ENCODE measurements around the gene CELF4. TPM values are rescaled to one million over a fixed set of nuclear protein-coding genes. Genes with fewer than 3 reads are reported as not detected.

CELF4 gene
- total RNA-seq, 3 donors from 2014 or later, result 1.0 TPM; not detected in 2

DNA sequence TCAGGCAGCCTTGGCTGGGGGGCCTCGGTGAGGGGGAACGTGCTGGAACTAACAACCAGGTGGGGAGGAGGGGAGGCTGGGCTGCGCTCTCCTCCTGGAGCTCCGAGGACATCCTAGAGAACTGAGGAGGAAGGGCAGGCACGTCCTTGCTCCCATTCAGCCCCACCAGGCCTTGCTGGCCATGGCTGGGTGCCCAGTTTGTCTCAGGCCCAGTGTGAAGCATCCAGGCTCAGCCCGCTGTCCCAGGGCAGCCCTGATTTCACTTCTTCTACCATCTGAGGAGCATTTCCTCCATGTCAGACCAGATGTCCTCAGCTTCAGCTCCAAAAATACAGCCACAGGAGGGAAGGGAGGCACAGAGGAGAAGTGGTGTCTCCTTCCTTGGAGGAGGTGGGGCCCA is 125.4 kb downstream of the CELF4 start:
- H3K36me3 ChIP-seq, result no peaks in the 10 kb centered on the region
- no peak for DNase-seq (ENCODE audit: low spot score in 2 of 2)
- intact Hi-C loops (cut with DNase I; ENCODE audit: low total_unique reads), result no loop called here
- H3K4me3 ChIP-seq, result no peak overlapping the region
- H3K27me3 ChIP-seq, result peaks cover 0 to 7% of the 10 kb centered on the region in 2 donors
- H3K4me1 ChIP-seq, result no peaks in the 10 kb centered on the region
- H3K9me3 ChIP-seq, result peaks cover 0 to 3% of the 10 kb centered on the region in 2 donors
- TF ChIP-seq POLR2A (IDR thresholded peaks at IDR 0.05) (no peak), POLR2AphosphoS5 (IDR thresholded peaks at IDR 0.05) (no peak)
- TF ChIP-seq, protein P1, sequence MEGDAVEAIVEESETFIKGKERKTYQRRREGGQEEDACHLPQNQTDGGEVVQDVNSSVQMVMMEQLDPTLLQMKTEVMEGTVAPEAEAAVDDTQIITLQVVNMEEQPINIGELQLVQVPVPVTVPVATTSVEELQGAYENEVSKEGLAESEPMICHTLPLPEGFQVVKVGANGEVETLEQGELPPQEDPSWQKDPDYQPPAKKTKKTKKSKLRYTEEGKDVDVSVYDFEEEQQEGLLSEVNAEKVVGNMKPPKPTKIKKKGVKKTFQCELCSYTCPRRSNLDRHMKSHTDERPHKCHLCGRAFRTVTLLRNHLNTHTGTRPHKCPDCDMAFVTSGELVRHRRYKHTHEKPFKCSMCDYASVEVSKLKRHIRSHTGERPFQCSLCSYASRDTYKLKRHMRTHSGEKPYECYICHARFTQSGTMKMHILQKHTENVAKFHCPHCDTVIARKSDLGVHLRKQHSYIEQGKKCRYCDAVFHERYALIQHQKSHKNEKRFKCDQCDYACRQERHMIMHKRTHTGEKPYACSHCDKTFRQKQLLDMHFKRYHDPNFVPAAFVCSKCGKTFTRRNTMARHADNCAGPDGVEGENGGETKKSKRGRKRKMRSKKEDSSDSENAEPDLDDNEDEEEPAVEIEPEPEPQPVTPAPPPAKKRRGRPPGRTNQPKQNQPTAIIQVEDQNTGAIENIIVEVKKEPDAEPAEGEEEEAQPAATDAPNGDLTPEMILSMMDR (IDR thresholded peaks at IDR 0.05), result no peak
- H3K27ac ChIP-seq, result no peak overlapping the region

DNA sequence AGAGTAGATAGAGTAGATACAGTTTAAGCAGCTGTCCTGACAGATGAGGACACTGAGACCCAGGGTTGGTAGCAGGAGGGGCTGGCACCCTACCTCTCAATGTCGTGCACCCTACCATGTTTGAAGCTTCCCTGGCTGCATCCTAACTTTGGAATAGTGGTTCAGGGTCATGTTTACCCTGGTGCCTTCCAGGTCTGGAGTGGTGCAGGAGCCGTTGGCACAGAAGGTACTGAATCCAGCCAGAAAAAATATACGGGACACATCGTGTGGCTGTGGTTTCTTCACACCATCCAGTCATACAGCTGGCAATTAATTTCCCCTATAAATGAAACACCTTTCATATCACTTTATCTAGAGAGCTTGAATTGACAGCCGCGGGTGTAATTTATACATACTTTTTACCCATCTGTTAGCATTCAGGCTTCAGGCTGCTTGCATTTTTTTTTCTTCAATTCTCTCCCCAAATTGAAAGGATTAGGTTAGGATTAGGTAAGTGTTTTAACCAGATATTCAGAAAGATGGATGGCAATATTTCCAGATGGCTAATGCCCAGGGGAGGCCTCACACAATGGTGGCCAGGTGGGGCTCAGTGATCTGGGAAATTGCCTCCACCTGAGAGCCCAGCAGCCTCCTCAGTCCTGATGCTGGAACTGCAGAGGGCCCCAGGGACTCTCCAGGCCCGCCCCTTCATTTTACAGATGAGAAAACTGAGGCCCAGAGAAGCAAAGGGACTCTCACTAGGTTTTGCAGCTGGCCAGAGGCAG is 127.0 kb downstream of the CELF4 start:
- TF ChIP-seq, protein P1 (IDR thresholded peaks at IDR 0.05), result no peak
- no peak for TF ChIP-seq POLR2A (IDR thresholded peaks at IDR 0.05)
- no peak for TF ChIP-seq POLR2AphosphoS5 (IDR thresholded peaks at IDR 0.05)
- Histone ChIP-seq H3K27ac (no peak overlapping the region), H3K4me1 (no peaks in the 10 kb centered on the region), H3K9me3 (peaks cover 0 to 3% of the 10 kb centered on the region in 2 donors), H3K27me3 (peaks cover 0 to 7% of the 10 kb centered on the region in 2 donors), H3K36me3 (no peaks in the 10 kb centered on the region), H3K4me3 (no peak overlapping the region)
- intact Hi-C loops (cut with DNase I; ENCODE audit: low total_unique reads), result no loop called here
- no peak for DNase-seq (ENCODE audit: low spot score in 2 of 2)

DNA sequence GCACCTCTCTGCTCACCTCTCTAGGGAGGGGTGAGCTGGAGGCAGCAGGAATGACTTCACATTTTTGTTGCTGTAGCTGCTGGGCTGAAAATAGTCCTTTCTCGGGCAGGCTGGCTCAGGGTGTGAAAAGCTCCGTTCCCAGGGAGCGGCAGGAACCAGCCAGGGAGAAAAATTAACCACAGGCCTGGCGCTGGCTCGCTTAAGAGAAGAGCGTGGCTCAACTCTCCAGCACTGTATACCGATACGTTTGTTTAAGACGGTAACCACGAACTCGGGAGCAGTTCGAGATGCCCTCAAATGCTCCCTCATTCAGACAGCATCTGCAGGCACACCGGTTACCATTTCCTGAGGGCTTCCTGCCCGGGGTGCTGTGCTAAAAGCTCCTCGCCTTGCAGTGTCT is 129.6 kb downstream of the CELF4 start:
- TF ChIP-seq POLR2A (IDR thresholded peaks at IDR 0.05) (no peak), POLR2AphosphoS5 (IDR thresholded peaks at IDR 0.05) (no peak)
- TF ChIP-seq, protein P1 (IDR thresholded peaks at IDR 0.05), result no peak
- no peaks in the 10 kb centered on the region for H3K36me3 ChIP-seq
- DNase-seq (ENCODE audit: low spot score in 2 of 2), result no peak
- H3K27me3 ChIP-seq, result no peaks in the 10 kb centered on the region
- H3K4me3 ChIP-seq, result no peak overlapping the region
- H3K27ac ChIP-seq, result no peak overlapping the region
- H3K4me1 ChIP-seq, result no peaks in the 10 kb centered on the region
- H3K9me3 ChIP-seq, result peaks cover 0 to 3% of the 10 kb centered on the region in 2 donors
- intact Hi-C loops (cut with DNase I; ENCODE audit: low total_unique reads), result no loop called here

DNA sequence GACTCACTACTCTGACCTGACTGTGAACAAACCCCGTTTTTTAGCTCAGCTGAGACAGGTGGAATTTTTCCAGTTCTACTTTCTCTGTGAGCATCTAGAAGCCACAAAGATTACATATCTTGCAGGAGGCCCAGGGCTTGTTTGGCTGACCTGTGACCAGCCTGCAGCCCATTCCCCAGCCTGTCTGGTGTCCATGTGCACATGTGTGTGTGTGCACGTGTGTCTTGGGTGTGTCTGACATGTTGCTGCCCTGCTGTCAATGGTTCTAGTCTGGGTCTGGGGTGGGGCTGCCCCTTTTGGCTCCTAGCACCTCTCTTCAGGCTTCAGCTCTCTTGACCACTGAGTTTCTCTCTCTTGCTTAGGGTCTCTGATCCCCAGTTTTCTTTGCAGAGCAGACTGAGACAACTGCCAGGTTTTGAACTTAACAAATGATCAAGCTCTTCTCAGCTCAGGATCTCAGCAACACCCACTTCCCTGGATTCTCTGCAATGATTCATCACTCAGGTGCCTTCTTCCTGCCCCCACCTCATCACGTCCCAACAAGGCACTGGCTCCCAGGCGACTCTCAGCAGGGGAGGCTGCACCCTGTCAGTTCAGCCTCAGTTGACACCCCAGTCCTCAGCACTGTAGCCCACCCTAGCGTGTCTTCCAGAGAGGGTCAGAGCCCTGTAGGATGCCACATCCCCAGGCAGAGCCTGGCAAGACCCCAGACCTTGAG is 130.3 kb downstream of the CELF4 start:
- H3K27me3 ChIP-seq, result no peaks in the 10 kb centered on the region
- no peaks in the 10 kb centered on the region for H3K4me1 ChIP-seq
- peaks cover 0 to 3% of the 10 kb centered on the region in 2 donors for H3K9me3 ChIP-seq
- no peaks in the 10 kb centered on the region for H3K36me3 ChIP-seq
- TF ChIP-seq POLR2AphosphoS5 (IDR thresholded peaks at IDR 0.05), result no peak
- no peak for TF ChIP-seq POLR2A (IDR thresholded peaks at IDR 0.05)
- TF ChIP-seq, protein P1 (IDR thresholded peaks at IDR 0.05), result no peak
- no peak overlapping the region for H3K4me3 ChIP-seq
- DNase-seq (ENCODE audit: low spot score in 2 of 2), result no peak
- intact Hi-C loops (cut with DNase I; ENCODE audit: low total_unique reads), result no loop called here
- no peak overlapping the region for H3K27ac ChIP-seq

All from breast epithelium (tissue), 4 donors.